Stimulated activated CD8-positive, alpha-beta memory T cell treated with anti-CD3 and anti-CD28 coated beads, Interleukin-2, amount 100 ng/mL, for 48 hours (primary cell): Measurements from ENCODE around the gene MAP9.
"Not testable (repeated sequence)": the region's sequence is repeated elsewhere in the genome, so short reads cannot be mapped to it uniquely, and the experiment has no call there.

Experiments
- DNase-seq, 2 donors: peaks; one replicate each; pipeline ENCODE4 v3.0.0-alpha.2; 2020; ENCODE audit warnings: low read depth in 2 of 2

The MAP9 gene

DNA sequence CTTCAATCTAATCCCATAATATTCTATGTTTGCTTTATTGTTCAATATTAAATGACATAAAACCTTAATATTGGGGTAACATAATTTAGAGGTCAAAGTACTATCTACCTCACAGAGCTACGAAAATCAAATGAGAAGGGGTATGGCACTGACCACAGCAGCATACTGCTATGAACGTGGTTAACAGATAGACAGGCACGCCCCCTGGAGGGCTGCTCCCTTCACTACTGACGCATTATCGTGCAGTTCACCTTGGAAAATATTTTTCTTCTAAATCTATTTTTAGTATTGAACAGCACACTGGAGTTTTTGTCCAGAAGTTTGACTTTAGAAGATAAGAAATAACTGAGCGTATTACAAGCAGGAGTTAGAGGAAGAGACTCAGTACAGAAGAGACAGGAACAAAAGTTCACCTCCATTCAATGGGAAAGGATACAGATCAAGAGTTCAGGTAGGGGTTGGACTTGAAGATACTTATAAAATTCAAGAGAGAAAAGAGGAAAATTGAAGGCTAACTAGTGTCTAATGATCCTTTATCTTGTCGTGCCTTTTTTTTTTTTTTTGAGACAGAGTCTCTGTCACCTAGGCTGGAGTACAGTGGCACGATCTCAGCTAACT lies 22.7 kb downstream of the MAP9 start:
- peak; percentile 3 to 30 for DNase-seq

DNA sequence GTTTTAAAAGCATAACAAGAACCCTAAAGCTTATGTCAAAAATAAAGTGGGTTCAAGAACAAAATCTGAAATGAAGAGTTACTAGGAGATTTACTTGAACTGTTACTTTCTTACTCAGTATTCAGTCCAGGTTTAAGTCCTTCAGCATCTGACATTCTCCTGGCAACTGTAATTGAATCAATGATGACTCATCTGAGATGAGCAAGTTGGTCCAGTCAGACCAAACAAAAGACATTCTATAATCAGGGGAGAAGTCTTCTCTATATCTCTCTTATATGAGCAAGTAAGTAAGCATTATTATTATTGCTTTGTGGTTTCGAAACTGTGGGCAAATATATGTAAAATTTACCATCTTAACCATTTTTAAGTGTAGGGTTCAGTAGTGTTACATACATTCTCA lies 34.6 kb downstream of the MAP9 start:
- DNase-seq = no peak

DNA sequence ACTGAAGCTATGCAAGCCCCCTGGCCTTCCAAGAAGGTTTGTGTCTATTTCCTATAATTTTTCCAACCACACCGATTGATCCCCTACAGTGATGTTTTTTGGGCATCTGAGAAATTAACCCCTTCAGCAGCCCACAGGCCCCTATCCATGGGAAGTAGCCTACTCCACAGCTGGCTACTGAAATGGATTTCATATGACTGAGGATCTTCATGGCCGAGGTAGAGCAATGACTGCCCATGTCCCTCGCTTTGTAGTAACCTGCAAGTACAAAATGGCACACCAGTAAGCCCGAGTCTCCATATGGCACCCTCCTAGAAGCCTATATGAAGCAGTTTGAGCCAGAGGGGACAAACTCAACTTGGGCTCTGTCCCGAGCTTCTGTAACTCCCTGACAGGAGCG lies 36.8 kb downstream of the MAP9 start:
- no peak for DNase-seq

DNA sequence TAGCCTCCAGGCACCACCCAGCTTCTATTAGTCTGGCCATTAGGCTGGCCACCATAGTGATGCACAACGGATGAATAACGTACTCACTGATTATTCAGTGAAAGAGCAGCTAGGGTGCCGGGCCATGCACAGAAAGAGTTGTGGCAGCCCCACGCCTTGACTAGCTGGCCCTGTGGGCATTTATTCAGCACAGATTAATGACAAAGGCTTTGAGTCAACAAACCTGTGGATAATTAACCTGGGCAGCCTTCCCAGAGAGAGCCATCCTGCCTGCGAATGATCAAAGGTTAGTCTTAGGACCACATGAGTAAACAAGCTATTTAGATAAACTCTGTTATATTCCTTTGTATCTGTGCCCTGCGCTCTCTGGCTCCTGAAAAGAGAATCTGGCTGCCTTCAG lies 37.2 kb downstream of the MAP9 start:
- no peak for DNase-seq

DNA sequence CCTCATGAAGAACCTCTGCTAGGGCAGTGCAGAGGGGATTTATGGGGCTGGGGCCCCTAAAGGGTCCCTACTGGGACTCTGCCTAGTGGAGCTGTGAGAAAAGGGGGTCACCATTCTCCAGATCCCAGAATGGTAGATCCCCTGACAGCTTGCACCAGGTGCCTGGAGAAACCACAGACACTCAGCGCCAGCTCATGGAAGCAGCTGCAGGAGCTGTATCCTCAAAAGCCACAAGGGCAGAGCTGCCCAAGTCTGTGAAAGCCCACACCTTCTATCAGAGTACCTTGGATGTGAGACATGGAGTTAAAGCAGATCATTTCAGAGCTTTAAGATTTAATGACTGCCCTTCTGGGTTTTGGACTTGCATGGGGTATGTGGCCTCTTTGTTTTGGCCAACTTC lies 38.6 kb downstream of the MAP9 start:
- no peak for DNase-seq

DNA sequence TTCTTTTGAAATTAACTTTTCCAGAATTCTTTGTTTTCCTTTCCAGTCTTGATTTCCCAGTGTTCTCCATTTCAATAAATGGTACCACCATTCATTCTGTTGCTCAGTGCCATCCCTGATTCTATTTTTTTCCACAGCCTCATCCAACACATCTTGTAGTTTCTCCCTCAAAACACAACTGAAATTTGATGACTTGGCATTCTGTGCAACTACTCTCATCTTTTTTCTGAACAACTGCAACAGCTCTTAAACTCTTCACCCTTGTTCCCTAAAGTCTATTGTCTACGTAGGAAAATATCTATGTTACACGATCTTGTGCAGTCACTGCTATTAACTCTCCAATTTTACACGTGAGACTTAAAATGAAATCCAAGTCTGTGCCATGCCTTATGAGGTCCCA lies 40.5 kb downstream of the MAP9 start:
- no peak for DNase-seq

DNA sequence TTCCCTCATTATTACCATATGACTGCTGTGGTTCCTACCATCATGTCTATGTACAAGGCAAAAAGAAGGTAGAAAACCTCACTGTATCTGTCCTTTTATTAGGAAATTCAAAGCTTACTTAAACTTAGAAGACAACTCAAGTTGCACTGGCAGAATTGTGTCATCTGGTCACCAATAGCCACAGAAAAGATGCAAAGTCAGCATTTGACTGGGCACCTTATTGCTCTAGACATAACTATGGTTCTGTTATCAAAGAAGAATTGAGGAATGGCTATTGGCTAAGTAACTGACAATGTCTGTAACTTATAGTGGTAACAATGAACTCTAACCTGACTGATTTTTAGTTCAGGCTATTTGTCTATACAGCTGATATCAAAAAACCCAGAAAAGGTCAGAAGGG lies 45.3 kb downstream of the MAP9 start:
- DNase-seq = no peak

DNA sequence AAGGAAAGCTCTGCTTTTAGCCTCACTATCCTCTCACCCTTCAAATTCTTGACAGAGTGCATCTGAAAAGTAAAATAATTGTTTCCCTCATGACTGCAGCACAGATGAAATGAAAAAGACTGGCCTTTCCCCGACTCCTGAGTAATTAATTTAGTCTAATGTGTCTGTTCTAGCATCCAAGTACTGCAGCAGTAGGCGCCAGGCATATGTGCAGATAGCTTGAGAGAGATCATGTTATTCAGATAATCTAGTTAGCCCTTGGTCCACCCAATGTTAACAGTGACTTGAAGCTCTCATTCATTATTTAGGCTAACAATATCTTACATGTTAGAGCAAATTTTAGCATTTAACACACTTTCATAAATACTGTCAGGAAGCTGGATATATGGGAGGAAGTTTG lies 54.0 kb downstream of the MAP9 start:
- no peak for DNase-seq

DNA sequence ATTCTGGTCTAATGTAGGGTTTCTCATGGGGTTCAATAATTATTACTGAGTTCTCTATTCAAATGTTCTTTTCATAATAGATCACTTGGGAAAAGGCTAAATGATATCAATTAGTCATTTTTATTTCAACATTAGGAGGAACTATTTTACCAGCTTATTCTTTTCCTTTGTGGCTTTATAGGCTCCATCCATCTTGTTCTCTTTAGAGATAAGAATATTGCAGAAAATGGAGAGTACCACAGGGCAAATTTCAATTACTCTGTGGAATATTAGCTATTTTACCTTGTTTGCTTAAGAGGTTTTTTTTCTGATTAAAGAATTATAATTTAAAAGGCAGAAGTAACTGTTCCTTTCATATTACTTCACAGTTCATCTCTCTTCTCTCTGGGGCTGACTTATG lies 55.8 kb downstream of the MAP9 start:
- no peak for DNase-seq

DNA sequence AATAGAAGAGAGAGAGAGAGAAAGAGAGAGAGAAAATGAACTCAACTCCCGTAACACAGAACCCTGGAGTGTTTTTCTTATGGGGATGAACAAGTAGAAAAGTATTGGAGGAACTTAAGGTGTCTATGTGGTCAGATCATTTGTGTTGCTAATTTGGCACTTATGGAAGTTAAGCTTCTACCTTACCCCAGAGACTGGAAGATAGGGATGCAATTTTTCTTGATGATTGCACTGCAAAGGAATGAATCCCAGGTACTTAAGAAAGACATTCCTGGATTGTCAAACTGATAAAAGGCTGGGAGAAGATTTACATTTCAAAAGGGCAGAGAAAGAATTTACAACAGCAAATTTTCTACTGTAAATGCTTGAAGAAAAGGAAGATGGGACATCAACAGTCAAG lies 57.2 kb downstream of the MAP9 start:
- DNase-seq = no peak

DNA sequence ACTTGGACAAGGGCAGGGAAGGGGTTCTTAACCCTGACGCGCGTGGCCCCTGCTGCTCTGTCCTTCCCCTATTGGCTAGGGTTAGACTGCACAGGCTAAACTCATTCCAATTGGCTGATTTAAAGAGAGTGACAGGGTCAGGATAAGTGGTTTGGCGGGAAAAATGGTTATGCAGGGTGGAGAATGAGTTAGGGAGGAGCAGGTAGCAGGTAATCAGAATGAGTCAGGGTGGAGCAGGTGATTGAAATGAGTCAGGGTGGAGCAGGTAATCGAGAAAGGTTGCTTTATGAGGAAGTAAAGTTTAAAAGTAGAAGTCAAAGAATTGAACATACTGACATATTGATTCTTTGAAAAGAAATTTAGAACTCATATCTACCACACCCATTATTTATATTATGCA lies 64.7 kb downstream of the MAP9 start:
- not testable (repeated sequence) for DNase-seq

DNA sequence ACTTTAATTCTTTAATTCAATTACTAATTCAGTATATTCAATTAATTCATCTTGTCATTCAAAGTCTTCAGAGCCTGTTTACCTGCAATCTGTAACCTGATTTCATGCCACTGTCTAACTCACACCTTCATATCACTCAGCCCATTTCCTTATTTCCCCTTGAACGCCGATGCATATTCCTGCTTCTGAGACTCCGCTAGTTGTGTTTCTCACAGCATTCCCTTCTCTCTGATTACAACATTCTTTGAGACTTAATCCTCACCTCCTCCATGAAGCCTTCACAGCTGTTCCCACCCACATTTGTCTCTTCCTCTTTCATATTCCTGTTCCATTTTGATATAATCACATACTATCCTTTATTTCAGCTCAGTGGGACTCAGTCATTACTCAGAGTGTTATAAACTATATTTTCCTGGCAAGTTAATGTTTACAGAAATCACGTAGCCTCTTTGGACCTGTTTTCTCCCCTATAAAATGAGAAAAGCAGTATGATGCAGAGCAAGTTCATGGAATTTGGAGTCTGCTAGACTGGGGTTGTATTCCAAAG lies 69.0 kb downstream of the MAP9 start:
- no peak for DNase-seq

DNA sequence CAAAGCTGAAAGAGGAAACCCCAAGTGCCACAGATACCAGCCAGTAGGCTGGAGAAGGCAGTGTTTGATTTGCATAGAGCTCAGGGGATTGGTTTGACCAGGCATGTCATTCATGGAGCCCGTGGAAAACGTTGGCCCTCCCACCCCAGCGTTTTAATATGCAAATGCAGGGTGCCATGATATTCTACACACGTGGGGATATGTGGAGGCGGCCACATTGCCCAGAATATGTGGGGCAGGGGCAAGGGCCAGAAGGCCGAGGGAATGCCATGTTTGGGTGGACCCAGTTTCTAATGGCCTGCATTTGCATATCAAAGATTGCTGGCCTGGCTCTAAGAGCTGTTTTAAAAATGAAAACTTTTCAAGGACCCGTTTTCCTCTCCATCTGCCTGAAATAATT lies 71.1 kb downstream of the MAP9 start:
- DNase-seq = no peak

DNA sequence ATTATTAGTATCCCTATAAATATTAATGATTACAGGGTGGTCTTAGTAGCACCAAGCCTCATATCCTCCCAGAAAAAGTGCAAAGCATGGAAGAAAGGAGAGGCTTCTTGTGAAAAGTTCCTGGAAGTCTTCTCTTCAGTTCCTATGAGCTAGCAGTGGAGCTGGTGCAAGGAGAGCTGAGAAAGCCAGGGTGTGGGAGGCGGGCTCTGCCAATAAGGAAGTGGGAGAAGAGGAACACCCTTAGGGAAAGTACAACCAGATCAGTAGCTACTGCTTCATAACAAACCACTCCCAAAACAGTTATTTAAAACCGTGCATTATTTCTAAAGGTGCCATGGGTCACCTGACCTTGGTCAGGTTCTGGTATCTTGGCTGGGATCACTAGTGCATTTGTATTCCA lies 72.4 kb downstream of the MAP9 start:
- DNase-seq = no peak

DNA sequence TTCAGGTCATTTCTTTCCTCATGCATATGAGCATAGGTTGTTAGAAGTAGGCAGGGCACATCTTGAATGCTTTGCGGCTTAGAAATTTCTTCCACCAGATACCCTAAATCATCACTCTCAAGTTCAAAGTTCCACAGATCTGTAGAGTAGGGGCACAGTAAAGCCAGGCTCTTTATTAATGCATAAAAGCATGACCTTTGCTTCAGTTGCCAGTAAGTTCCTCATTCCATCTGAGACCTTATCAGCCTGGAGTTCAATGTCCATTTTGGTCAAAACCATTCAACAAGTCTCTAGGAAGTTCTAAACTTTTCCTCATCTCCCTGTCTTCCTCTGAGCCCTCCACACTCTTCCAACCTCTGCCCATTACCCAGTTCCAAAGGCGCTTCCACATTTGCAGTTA lies 77.7 kb downstream of the MAP9 start:
- no peak for DNase-seq
